A549 treated with CpdA at 1 μM for 4 hours (cell line): ENCODE measurements around the gene PDZRN4. TPM values are rescaled to one million over a fixed set of nuclear protein-coding genes. Genes with fewer than 3 reads are reported as not detected.

Experiments
- total RNA-seq: library from RNA; stranded (reverse); fragments of 200-300 nt; extraction: Qiagen RNA extraction; gene quantifications from 5 replicates; pipeline ENCODE4 v1.2.3, GENCODE V29; 2022; ENCODE audit warnings: low read depth

PDZRN4 gene
- total RNA-seq: not detected in 5 replicates

DNA sequence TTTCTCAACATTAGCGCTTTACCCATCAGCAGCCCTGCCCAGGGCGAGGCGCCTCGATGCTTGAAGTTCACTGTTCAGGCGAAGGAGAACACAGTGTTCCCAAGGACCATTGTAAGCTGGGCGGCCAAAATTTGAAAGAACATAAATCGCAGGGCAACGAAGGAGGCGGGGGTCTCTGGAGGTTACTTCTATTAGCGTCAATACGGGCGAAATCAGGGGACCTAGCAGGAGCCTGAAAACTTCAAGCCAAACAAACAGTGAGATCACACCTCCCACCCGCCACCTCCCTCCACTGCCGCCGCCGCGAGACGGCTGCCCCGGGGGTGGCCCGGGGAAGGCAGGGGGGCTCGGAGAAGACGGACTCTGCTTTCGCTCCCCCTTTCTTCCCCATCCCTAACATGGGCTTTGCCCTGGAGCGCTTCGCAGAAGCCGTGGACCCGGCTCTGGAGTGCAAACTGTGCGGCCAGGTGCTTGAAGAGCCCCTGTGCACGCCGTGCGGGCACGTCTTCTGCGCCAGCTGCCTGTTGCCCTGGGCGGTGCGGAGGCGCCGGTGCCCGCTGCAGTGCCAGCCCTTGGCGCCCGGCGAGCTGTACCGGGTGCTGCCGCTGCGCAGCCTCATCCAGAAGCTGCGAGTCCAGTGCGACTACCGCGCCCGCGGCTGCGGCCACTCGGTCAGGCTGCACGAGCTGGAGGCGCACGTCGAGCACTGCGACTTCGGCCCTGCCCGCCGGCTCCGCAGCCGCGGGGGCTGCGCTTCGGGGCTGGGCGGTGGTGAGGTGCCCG is at the start of gene PDZRN4:
TSS of gene PDZRN4 (plus strand) at position 263 of the 783 bp plus-strand sequence.

